Stimulated activated CD8-positive, alpha-beta memory T cell treated with anti-CD3 and anti-CD28 coated beads, Interleukin-15, amount 100 ng/mL, for 4 hours (primary cell): ENCODE results near the gene SMG6.

Source experiments
- DNase-seq, 2 donors: peaks; one replicate each; pipeline ENCODE4 v3.0.0-alpha.2; 2020; ENCODE audit warnings: low read depth in 2 of 2

SMG6 gene

DNA sequence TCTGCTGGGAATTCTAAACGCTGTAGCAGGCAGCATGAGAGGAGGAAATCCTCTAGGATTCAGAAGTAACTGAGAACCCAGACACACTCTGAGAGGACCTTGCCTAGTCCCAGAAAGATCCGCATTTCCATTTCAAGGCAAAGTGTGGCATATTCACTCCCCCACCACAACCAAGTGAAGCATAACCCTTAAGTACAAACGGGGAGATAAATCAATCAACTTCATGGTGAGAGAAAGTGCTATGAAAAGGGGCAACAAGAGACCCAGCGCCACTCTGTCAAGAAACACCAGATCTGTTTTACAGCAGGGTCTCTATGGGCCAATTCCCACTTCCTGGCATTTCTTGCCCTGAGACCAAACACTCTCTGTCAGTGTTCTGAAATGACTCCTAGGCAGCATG is 68.3 kb downstream of the SMG6 start:
- no peak for DNase-seq

DNA sequence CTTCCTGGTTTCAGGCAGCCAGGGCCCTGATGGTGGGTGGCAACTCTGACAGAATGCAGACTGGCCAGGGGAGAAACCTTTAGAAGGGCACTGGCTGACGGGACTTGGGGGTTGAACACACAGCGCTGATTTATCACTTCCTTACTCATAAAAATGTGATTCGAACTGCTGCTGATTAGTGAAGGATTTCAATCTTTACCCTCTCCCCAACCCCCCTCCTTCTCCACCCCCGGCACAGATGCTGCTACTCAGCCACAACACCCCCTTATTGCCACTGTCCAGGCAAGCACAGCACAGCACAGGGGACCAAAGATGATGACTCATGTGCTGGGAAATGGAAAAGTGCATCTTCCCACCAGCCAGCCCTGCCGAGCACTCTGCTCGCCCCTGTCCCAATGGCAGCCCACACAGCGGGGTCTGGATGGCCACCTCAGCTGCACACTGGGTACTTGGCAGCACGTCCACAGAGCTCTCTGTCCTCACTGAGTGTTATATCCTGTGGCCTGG is 70.1 kb downstream of the SMG6 start:
- DNase-seq: no peak

- DNase-seq: no peak
Measured at GRCh38 chr17:2232244-2232638, 71.3 kb downstream of the SMG6 start.

DNA sequence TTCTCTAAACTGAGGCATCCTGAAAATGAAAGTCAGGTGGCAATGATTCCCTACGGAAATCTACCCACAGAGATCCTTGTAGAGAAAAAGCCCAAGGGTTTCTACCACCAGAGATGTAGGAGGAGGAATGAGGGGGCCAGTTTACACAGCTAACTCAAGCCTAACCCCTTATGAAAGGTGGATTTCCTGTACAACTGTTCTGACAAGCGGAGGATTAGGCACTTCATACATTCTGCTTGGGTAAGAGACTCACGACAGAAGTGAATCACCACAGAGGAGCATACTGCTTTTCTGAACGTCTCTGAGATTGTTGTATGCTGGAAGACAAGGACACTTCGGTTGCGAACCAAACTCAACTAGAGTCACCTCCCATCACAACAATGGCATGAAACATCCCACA is 72.7 kb downstream of the SMG6 start:
- no peak for DNase-seq

GRCh38 chr17:2227025-2227699 is 76.4 kb downstream of the SMG6 start:
- DNase-seq: no peak

DNA sequence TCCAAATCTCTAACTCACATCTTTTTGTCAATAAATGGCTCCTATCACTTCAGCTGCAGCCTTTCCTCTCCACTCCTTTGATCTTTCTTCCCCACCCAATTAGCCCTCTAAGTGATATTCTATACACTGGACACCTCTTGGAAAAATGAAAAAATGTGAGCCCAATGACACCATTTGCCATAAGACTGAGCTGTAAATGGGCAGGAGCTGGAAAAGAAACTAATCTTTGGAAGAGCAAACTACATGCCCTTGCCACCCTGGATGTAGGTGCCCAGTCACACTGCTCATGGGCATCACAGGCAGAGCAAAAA is 80.0 kb downstream of the SMG6 start:
- DNase-seq: no peak

DNA sequence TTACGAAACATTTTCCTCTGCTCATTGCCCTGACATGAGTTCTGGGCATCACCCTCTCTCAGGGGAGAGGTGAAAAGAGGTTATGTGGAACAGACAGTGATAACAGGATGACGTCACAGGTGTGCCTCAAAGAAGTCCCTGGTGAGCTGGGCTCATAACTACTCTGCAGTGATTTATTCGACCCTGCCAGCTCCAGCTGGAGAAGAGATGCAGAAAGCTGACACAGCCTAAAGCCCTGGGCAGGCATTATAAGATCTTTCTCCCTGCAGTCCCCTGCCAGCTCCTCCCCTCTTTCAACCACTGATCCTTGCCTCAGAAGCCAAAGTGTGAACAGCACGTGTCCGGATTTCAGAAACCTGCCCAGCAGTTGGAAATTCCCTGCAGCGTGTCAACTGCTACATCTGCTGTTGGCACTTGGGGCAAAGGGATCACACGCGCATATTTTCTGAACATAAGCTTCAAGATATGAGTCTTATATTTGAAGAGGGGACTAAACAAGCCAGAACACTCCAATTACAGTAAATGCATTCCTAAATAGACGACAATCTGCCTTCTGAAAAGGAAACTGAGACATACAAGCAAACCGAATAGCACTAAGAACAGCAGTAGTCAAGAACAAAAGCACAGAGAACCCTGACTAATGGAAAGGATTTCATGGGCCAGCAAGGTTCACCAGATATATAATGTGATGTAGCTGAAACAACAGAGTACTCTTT is 80.5 kb downstream of the SMG6 start:
- peak; percentile 38 to 48 for DNase-seq

DNA sequence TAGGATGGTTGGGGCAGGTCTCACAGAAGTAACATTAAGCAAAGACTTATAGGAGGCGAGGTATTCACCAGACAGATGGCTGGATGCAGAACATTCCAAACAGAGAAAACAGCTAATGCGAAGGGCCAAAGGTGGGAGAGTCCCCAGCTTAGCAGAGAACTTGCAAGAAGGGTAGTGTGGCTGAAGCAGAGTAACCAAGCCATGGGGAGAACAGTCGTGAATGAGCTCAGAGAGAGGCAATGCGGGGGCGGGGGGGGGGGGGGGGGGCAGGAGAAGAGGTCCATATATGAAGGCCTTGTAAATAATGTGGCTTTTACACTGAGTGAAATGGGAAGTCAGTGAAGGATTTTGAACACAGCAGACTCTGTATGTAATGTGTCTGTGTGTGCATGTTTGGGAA is 81.3 kb downstream of the SMG6 start:
- DNase-seq: no peak

- DNase-seq: no peak
Measured at GRCh38 chr17:2218426-2218825, 85.2 kb downstream of the SMG6 start.

DNA sequence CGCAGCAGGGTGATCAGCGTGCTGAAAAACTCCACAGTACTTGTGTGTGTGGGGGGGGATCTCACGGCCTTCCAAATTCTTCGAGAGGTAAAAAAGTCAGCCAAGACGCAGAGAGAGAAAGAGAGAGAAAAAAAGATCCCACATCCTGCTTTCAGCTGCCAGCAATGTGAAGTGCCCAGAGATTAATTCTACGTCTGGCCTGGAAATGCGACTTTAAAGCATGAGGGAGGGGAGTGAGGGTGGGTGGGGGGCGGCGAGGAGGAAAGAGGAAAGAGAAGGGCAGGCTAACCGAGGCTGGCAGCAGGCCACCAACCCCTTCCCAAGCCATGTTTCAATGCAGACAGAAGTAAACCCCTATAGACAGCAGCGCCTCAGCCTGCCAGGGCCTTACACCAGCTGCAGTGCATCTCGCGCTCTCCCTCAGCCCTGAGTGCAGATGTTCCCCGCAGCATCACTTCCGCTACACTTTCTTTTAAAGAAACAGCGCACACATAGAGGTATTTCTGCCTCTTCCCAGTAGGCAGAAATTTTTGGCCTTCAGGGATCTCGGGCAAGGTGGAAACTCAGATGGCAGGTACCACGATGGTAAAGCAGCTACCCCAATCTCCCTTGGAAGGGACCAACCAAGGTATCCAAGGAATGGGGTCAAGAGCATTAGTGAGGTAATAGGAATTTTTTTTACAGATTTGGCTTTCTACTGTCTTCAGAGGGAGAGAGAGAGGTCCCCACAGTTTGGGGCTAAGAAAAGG is 87.8 kb downstream of the SMG6 start:
- peak; percentile 39 to 40 for DNase-seq

GRCh38 chr17:2214929-2215615 is 88.5 kb downstream of the SMG6 start:
- DNase-seq: no peak

DNA sequence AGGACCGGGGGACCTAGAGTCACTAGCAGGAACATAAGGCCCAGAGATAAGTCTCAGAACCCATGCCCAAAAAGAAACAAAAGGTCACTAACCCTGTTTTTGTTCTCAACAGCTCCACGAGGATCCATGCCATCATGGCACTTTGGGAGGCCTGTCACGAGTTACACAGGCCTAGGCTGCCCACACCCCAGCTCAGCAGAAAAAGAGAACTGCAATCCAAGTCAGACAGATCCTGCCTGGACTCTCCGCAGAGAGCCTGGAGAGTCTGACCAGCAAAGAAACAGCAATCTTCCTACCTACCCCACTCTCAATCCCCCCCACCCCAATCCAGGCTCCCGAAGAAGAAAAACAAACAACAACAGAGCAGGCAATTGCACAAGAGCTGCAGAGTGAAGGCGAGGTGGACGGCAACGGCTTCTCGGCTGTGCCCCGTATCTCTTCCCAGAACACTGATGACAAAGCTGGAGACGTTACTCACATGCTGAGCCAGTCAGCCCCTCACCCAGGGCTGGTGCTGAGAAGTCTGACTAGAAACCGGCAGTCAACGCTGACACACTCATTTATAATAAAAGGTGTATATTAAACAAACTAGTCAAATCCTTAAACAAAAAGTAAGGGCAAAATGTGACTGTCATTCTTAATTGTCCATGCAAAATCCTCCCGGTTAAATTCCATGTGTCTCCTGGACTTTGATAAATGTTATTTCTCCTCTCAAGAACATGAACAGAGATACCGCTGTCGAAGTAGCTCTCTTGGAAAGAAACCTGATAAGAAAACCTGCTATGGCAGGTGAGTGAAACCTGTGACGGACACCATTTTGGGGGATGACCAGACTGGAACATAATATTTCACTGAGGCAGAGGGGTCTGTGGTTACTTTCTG is 89.3 kb downstream of the SMG6 start:
- no peak for DNase-seq

DNA sequence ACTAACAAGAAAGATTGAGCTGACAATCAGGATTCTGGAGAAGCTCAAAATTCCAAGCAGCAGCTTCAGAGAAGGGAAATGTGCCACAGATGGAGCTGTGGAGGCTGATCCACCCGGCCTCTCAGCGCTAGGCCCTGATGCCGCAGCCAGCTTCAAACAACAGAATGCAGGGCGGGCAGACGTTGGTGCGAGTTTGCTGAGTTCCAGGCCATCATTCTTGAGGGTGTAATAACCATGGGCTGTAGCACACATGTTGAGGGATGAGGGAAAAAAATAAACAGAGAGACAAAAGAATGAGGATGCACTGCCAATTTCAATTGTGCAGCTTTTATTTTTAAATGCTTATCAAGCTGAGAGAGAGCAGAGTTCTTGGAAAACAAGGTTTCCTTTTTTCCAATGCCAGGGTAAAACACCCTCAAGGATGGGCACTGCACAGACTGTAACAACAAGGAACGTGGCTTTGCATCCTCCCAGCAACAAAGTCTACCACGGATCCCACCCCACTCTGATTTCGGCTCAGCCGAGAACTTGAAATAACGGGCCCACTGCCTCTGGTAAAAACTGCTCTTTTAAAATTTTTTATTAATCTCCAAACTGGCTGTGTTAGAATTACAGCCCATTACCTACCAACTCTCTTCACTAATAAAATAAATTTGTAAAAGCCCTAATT is 90.2 kb downstream of the SMG6 start:
- no peak for DNase-seq

DNA sequence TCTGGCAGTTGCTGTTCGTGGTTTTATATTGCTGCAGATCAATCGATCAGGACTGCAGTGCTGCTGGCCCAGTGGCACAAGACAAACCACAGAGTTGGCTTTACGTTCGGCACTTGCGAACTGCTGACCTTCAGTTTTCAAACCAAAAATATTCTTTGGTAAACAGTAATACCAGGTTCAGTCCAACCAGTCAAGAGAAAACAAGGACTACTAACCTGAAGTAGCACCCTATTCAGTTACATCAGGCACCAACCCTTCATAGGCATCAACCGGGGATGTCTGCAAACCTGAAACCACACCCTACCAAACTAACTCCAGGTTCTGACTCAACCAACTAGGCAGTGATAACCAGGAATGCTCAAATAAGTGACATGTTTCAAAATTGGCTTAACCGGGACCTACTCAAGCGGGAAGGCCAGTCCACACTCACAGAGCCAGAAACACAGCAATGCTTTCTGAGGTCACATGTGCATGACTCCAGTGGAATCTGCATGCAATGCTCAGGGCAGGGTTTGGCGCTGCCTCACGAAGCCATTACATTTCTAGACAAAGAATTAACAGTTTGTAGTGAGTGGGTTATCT is 91.1 kb downstream of the SMG6 start:
- no peak for DNase-seq

GRCh38 chr17:2211661-2212399 is 91.8 kb downstream of the SMG6 start:
- DNase-seq: no peak

- no peak for DNase-seq
Measured at GRCh38 chr17:2210726-2211125, 92.9 kb downstream of the SMG6 start.

- no peak for DNase-seq
Measured at GRCh38 chr17:2207815-2208515, 95.6 kb downstream of the SMG6 start.

- no peak for DNase-seq
Measured at GRCh38 chr17:2204393-2204792, 99.2 kb downstream of the SMG6 start.

DNA sequence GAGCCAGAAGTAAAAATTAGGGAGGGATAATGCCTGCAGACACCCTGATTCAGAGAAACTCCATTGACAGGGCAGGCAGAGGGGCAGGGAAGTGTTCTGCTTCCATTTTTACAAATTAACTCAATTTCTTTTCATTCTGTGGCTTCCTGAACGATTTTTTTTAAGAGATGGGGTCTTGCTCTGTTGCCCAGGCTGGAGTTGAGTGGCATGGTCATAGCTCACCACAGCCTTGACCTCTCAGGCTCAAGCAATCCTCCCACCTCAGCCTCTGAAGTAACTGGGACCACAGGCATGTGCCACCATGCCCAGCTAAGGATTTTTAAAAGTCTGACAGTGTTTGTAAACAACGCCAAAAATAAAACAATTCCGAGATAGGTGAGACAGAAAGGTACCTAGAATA is 99.8 kb downstream of the SMG6 start:
- DNase-seq: no peak
